GM13977 (cell line): ENCODE measurements around the gene IL1RAPL2.
A peak's percentile ranks its signal among the peaks of the same experiment; 100 is the strongest.
"Not testable (repeated sequence)": the region's sequence is repeated elsewhere in the genome, so short reads cannot be mapped to it uniquely, and the experiment has no call there.

Experiments
- DNase-seq: peaks from one replicate; pipeline ENCODE4 v3.0.0; 2012; ENCODE audit warnings: low spot score
- CTCF ChIP-seq: IDR thresholded peaks from 2 replicates; pipeline ENCODE4 v1.5.1; 2012; ENCODE audit warnings: mild to moderate bottlenecking, control low read depth; ENCODE audit not compliant: insufficient read depth; ENCODE audit errors: extremely low read depth, missing control alignments
- in situ Hi-C: fragments of 300-500 bp; cut with MboI; formaldehyde crosslinking; loops from one replicate; pipeline ENCODE4 v1.12.0; 2022; ENCODE audit warnings: low sequenced_read_pairs, low pct_unique_long_range_greater_than_20kb, mixed read lengths, inconsistent platforms; ENCODE audit not compliant: unreplicated experiment

IL1RAPL2 gene

GRCh38 chrX:104565791-104566680 lies at the start of gene IL1RAPL2:
Gene IL1RAPL2 (plus strand): TSS chrX:104566199.
- in situ Hi-C loops = no loop called here
- TF ChIP-seq CTCF = peak; percentile 29
- DNase-seq = no peak

- TF ChIP-seq CTCF = no peak
- in situ Hi-C loops = no loop called here
Observed at GRCh38 chrX:104522386-104522785, 43.6 kb upstream of the IL1RAPL2 start.

GRCh38 chrX:104523858-104524257 lies 42.1 kb upstream of the IL1RAPL2 start:
- DNase-seq = no peak
- in situ Hi-C loops = no loop called here
- TF ChIP-seq CTCF = no peak

More at GRCh38 chrX:104522386-104522785, 43.6 kb upstream of the IL1RAPL2 start:
- DNase-seq = no peak

GRCh38 chrX:104539081-104539480 lies 26.9 kb upstream of the IL1RAPL2 start:
- TF ChIP-seq CTCF = no peak
- DNase-seq = no peak
- in situ Hi-C loops = no loop called here

- in situ Hi-C loops = not testable (repeated sequence)
Observed at GRCh38 chrX:104542447-104542846, 23.6 kb upstream of the IL1RAPL2 start.

GRCh38 chrX:104564335-104564734 lies 1.7 kb upstream of the IL1RAPL2 start:
- in situ Hi-C loops = no loop called here
- no peak for TF ChIP-seq CTCF
- no peak for DNase-seq

More at GRCh38 chrX:104542447-104542846, 23.6 kb upstream of the IL1RAPL2 start:
- DNase-seq = not testable (repeated sequence)
